NCI-H226 (cell line): ENCODE measurements around the gene NUDT3.
"Not testable (repeated sequence)": the region's sequence is repeated elsewhere in the genome, so short reads cannot be mapped to it uniquely, and the experiment has no call there.

Source experiments
- DNase-seq: peaks from one replicate; pipeline ENCODE4 v3.0.0-alpha.2; 2015

Gene NUDT3

GRCh38 chr6:34340906-34341480 is 51.5 kb downstream of the NUDT3 start:
- no peak for DNase-seq

DNA sequence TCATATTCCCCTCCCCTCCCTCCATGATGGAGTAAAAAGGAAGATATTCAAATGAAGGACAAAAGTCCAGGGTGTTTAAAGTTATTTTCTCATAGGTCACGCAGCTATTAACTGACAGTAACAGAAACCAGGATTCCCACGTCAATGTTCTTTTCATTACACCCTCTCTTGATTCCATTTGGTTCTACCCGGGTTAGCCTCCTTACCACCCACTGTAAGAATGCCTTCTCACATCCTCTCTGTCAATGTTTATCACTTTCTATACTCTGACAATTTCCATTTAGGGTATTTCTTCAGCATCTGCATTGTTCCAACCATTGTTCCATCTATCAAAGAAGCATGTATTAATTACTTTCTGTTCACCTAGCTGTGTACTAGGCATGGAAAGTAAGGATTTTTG is 52.1 kb downstream of the NUDT3 start:
- no peak for DNase-seq

DNA sequence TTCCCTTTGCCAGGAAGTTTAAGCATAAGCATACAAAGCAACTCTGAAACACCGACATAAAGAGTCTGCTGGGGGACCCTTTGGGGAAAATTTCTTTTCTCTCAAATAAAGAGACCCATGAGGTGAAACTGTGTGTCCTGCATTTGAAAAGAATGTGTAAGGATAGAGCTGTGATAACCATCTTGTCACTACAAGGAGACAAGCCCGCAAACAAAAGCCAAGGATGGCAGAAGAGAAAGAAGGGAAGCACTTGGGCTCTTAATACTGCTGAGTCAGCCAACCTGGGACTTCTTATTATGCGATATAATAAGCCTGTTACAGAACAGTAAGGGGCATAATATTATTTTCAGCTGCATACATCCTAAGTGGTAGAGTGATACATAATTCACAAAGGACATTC is 52.5 kb downstream of the NUDT3 start:
- no peak for DNase-seq

DNA sequence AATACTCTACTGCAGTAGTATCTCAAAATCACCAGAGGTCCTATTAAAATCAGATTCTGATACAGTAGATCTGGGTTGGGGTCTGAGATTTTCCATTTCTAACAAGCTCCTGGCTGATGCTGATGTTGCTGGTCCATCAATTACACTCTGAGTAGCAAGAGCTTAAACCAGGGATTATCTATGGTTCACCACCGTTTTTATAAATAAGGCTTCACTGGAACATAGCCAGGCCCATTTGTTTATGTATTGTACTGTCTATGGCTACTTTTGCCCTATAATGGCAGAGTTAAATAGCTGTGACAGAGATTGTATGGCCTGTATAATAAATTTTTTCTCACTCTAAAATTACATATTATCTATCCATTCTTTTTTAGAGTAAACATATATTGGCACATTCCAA is 53.0 kb downstream of the NUDT3 start:
- DNase-seq: no peak

- DNase-seq: no peak
Observed at GRCh38 chr6:34338811-34339210, 53.7 kb downstream of the NUDT3 start.

GRCh38 chr6:34338377-34338776 is 54.1 kb downstream of the NUDT3 start:
- no peak for DNase-seq

GRCh38 chr6:34334796-34335416 is 57.6 kb downstream of the NUDT3 start:
- DNase-seq: no peak

DNA sequence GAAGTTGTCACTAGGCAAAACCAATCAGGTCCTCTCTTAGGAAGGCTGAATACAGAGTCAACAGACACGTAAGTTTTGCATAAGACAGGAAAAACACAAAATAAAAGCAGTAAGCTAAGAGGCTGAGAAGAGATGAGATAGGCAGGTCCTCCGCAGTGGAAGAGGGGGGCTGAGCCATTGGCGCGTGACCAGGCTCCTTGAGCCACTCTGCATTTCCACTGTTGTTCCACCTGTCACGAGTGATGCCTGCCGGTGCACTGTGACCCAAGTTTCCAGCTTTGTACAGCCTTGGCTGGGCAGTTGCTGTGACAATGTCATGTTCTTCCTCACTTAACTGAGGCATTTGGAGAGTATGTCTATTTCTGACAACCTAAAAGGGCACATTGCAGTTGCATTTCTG is 58.6 kb downstream of the NUDT3 start:
- no peak for DNase-seq

DNA sequence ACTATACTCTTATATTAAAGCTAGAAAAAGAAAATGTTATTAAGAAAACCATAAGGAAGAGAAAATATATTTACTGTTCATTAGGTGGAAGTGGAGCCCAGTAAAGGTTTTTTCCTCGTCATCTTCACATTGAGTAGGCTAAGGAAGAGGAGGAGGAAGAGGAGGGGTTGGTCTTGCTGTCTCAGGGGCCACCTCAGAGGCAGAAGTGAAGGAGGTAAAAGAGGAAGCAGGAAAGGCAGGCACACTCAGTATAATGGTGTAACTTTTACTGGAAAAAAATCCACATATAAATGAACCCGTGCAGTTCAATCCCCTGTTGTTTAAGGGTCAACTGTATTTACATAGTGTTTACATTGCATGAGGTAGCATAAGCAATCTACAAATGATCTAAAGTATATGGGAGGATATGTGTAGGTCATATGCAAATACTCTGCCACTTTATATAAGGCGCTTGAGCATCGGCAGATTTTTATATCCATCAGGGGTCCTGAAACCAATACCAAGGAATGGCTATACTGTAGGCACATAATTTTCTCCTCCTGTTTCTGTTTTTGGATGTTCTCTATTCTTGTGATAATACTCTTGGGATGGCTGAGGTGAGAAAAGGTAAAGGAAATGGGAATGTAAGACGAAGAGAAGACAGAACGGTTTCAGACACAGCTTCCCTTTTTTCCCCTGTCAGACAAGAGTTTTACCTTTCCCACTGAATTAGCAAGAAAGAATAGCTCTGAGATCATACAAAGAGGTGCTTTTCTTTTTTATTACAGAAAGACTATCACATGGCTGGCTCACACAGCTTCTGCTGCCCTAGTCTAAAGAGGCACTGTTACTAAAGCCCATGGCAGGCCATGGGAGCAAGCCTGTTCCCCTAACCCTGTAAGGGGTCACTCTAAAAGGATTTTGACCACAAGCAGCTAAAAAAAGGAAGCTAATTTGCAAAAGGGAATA is 59.9 kb downstream of the NUDT3 start:
- DNase-seq: no peak

GRCh38 chr6:34331371-34332050 is 61.0 kb downstream of the NUDT3 start:
- no peak for DNase-seq

DNA sequence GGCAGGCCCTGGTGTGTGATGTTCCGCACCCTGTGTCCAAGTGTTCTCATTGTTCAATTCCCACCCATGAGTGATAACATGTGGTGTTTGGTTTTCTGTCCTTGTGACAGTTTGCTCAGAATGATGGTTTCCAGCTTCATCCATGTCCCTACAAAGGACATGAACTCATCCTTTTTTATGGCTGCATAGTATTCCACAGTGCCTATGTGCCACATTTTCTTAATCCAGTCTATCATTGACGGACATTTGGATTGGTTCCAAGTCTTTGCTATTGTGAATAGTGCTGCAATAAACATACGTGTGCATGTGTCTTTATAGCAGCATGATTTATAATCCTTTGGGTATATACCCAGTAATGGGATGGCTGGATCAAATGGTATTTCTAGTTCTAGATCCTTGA is 62.7 kb downstream of the NUDT3 start:
- DNase-seq: not testable (repeated sequence)

DNA sequence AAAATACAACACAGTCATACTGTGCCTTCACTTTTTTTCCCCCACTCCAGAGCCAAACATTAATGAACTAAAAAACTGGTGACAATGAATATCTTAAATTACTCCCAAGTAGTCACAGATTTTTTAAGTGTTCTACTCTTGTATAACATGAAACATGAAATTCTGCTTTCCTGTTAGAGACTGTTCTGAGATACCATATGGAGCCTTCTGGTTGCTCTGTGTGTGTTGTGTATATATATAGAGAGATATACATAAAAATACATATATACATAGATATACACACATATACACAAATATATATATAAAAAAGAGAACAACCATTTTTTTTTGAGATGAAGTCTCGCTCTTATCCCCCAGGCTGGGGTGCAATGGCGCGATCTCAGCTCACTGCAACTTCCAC is 63.5 kb downstream of the NUDT3 start:
- no peak for DNase-seq

- DNase-seq: not testable (repeated sequence)
Observed at GRCh38 chr6:34327313-34328205, 64.9 kb downstream of the NUDT3 start.

- no peak for DNase-seq
Observed at GRCh38 chr6:34325633-34326032, 66.8 kb downstream of the NUDT3 start.

- no peak for DNase-seq
Observed at GRCh38 chr6:34324738-34325444, 67.6 kb downstream of the NUDT3 start.

- DNase-seq: not testable (repeated sequence)
Observed at GRCh38 chr6:34324221-34324620, 68.2 kb downstream of the NUDT3 start.

- no peak for DNase-seq
Observed at GRCh38 chr6:34323300-34323699, 69.2 kb downstream of the NUDT3 start.

GRCh38 chr6:34322732-34323131 is 69.7 kb downstream of the NUDT3 start:
- no peak for DNase-seq

GRCh38 chr6:34321821-34322220 is 70.6 kb downstream of the NUDT3 start:
- DNase-seq: no peak

- no peak for DNase-seq
Observed at GRCh38 chr6:34319471-34319885, 73.0 kb downstream of the NUDT3 start.
